ENCODE data around the gene MORN1. TPM values are rescaled to one million over a fixed set of nuclear protein-coding genes. Genes with fewer than 3 reads are reported as not detected.

MORN1 gene
- polyA plus RNA-seq, 1 donor from 2014 or later: 10.9 TPM

GRCh38 chr1:2436876-2437275 lies 45.5 kb upstream of the MORN1 start:
- TF ChIP-seq MXI1 (conservative IDR thresholded peaks at IDR 0.05; ENCODE audit: poor library complexity, severe bottlenecking): no peak
- no peak for TF ChIP-seq POLR2AphosphoS5 (IDR thresholded peaks at IDR 0.05)
- TF ChIP-seq TAF1 (IDR thresholded peaks at IDR 0.05; ENCODE audit: low read depth): no peak
- TF ChIP-seq SMC3 (conservative IDR thresholded peaks at IDR 0.05; ENCODE audit: poor library complexity): no peak
- TF ChIP-seq, protein P1, sequence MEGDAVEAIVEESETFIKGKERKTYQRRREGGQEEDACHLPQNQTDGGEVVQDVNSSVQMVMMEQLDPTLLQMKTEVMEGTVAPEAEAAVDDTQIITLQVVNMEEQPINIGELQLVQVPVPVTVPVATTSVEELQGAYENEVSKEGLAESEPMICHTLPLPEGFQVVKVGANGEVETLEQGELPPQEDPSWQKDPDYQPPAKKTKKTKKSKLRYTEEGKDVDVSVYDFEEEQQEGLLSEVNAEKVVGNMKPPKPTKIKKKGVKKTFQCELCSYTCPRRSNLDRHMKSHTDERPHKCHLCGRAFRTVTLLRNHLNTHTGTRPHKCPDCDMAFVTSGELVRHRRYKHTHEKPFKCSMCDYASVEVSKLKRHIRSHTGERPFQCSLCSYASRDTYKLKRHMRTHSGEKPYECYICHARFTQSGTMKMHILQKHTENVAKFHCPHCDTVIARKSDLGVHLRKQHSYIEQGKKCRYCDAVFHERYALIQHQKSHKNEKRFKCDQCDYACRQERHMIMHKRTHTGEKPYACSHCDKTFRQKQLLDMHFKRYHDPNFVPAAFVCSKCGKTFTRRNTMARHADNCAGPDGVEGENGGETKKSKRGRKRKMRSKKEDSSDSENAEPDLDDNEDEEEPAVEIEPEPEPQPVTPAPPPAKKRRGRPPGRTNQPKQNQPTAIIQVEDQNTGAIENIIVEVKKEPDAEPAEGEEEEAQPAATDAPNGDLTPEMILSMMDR (IDR thresholded peaks at IDR 0.05; ENCODE audit: poor library complexity, severe bottlenecking): no peak
- no peak for TF ChIP-seq EP300 (conservative IDR thresholded peaks at IDR 0.05; ENCODE audit: poor library complexity, severe bottlenecking)
- no peak for TF ChIP-seq REST (IDR thresholded peaks at IDR 0.05; ENCODE audit: borderline replicate concordance)
- no peak for TF ChIP-seq RAD21 (conservative IDR thresholded peaks at IDR 0.05)
- TF ChIP-seq EZH2 (IDR thresholded peaks at IDR 0.05; ENCODE audit: borderline replicate concordance, insufficient read depth, low read length, poor library complexity, severe bottlenecking): no peak
- Histone ChIP-seq H3K27me3 (ENCODE audit: insufficient read depth, low read depth, low read length) (no peaks in the 10 kb centered on the region), H3K9me2 (ENCODE audit: insufficient read depth, low read length) (no peaks in the 10 kb centered on the region), H3F3A (ENCODE audit: insufficient read depth, low read length, poor library complexity, severe bottlenecking) (no peaks in the 10 kb centered on the region), H3K4me3 (ENCODE audit: low read length) (no peak overlapping the region), H3K9me3 (ENCODE audit: low read length) (no peaks in the 10 kb centered on the region), H3K4me2 (ENCODE audit: low read length) (no peak overlapping the region), H4K20me1 (ENCODE audit: insufficient read depth) (no peaks in the 10 kb centered on the region), H2AFZ (ENCODE audit: low read depth, low read length) (no peak overlapping the region), H3K79me2 (replicated peaks; ENCODE audit: insufficient read depth, low read length) (no peaks in the 10 kb centered on the region), H3K27ac (ENCODE audit: low read length) (no peak overlapping the region), H3K9ac (ENCODE audit: low read length) (no peak overlapping the region), H3K36me3 (ENCODE audit: insufficient read depth, low read length) (no peaks in the 10 kb centered on the region)

- H3K4me3 ChIP-seq (ENCODE audit: low read length): no peak overlapping the region
- H3K27me3 ChIP-seq (ENCODE audit: insufficient read depth, low read depth, low read length): no peaks in the 10 kb centered on the region
- H3K27ac ChIP-seq (ENCODE audit: low read length): no peak overlapping the region
- no peak overlapping the region for H3K9ac ChIP-seq (ENCODE audit: low read length)
- H4K20me1 ChIP-seq (ENCODE audit: insufficient read depth): no peaks in the 10 kb centered on the region
- H3K4me2 ChIP-seq (ENCODE audit: low read length): no peak overlapping the region
- no peaks in the 10 kb centered on the region for H3K9me2 ChIP-seq (ENCODE audit: insufficient read depth, low read length)
- no peak overlapping the region for H2AFZ ChIP-seq (ENCODE audit: low read depth, low read length)
- no peaks in the 10 kb centered on the region for H3F3A ChIP-seq (ENCODE audit: insufficient read depth, low read length, poor library complexity, severe bottlenecking)
- H3K9me3 ChIP-seq (ENCODE audit: low read length): no peaks in the 10 kb centered on the region
- no peaks in the 10 kb centered on the region for H3K36me3 ChIP-seq (ENCODE audit: insufficient read depth, low read length)
- TF ChIP-seq EP300 (conservative IDR thresholded peaks at IDR 0.05; ENCODE audit: poor library complexity, severe bottlenecking): no peak
- no peak for TF ChIP-seq RAD21 (conservative IDR thresholded peaks at IDR 0.05)
- H3K79me2 ChIP-seq (replicated peaks; ENCODE audit: insufficient read depth, low read length): no peaks in the 10 kb centered on the region
These were observed 44.5 kb upstream of the MORN1 start for GRCh38 chr1:2435746-2436355.

Measured in neural cell (in vitro differentiated cells).